ENCODE results near the gene ASIC2.

ASIC2 gene

GRCh38 chr17:33151565-33151964, 141.5 kb downstream of the ASIC2 start:
- no peak for DNase-seq

GRCh38 chr17:33145941-33146340, 147.2 kb downstream of the ASIC2 start:
- DNase-seq = no peak

GRCh38 chr17:33144837-33145236, 148.3 kb downstream of the ASIC2 start:
- no peak for DNase-seq

GRCh38 chr17:33142705-33143299, 150.3 kb downstream of the ASIC2 start:
- no peak for DNase-seq

- DNase-seq = no peak
Observed at GRCh38 chr17:33140413-33141099, 152.5 kb downstream of the ASIC2 start.

- DNase-seq = no peak
Observed at GRCh38 chr17:33138627-33139026, 154.5 kb downstream of the ASIC2 start.

GRCh38 chr17:33137426-33137825, 155.7 kb downstream of the ASIC2 start:
- no peak for DNase-seq

GRCh38 chr17:33135691-33136090, 157.4 kb downstream of the ASIC2 start:
- no peak for DNase-seq

GRCh38 chr17:33131620-33132019, 161.5 kb downstream of the ASIC2 start:
- DNase-seq = no peak

- DNase-seq = no peak
Observed at GRCh38 chr17:33127706-33128105, 165.4 kb downstream of the ASIC2 start.

GRCh38 chr17:33126086-33126485, 167.0 kb downstream of the ASIC2 start:
- no peak for DNase-seq

GRCh38 chr17:33125552-33125950, 167.5 kb downstream of the ASIC2 start:
- DNase-seq = no peak

GRCh38 chr17:33124871-33125551, 168.1 kb downstream of the ASIC2 start:
- no peak for DNase-seq

- DNase-seq = no peak
Observed at GRCh38 chr17:33124185-33124584, 168.9 kb downstream of the ASIC2 start.

- DNase-seq = no peak
Observed at GRCh38 chr17:33121756-33122155, 171.3 kb downstream of the ASIC2 start.

- DNase-seq = no peak
Observed at GRCh38 chr17:33121272-33121671, 171.8 kb downstream of the ASIC2 start.

- no peak for DNase-seq
Observed at GRCh38 chr17:33120103-33120502, 173.0 kb downstream of the ASIC2 start.

GRCh38 chr17:33118391-33119075, 174.6 kb downstream of the ASIC2 start:
- no peak for DNase-seq

GRCh38 chr17:33116021-33116551, 177.0 kb downstream of the ASIC2 start:
- no peak for DNase-seq

- no peak for DNase-seq
Observed at GRCh38 chr17:33115366-33115765, 177.7 kb downstream of the ASIC2 start.

GRCh38 chr17:33113991-33114370, 179.1 kb downstream of the ASIC2 start:
- DNase-seq = no peak

GRCh38 chr17:33113276-33113990, 179.7 kb downstream of the ASIC2 start:
- no peak for DNase-seq

- no peak for DNase-seq
Observed at GRCh38 chr17:33112763-33113162, 180.3 kb downstream of the ASIC2 start.

Measured in activated naive CD4-positive, alpha-beta T cell treated with Interleukin-2 at 50 U/mL for 16 hours (primary cell).